Measurements from ENCODE around the gene C1orf53.
"Not testable (repeated sequence)": the region's sequence is repeated elsewhere in the genome, so short reads cannot be mapped to it uniquely, and the experiment has no call there.

C1orf53 gene

GRCh38 chr1:197921235-197922069 lies 19.0 kb downstream of the C1orf53 start:
- DNase-seq (ENCODE audit: low read depth), result no peak

GRCh38 chr1:197922070-197922390 lies 19.6 kb downstream of the C1orf53 start:
- DNase-seq (ENCODE audit: low read depth), result no peak

DNA sequence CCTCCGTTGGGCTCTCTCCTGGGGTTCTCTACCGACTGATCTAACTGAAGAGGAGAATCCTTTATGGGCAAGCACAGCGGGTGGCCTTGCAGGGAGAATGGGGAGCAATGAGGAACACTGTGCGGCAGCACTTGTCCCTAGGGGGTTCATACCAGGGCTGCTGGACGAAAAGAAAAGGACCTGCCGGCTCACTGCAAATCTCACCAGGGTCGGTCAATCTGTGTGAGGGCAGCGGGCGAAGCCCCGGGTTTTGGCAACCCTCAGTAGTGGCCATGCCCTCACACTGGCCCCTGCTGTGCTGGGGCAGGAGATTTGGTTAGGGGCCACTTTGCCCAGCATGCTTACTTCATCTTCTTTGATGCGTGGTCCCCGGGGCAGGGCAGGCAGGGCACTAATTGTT lies 20.6 kb downstream of the C1orf53 start:
- DNase-seq (ENCODE audit: low read depth), result no peak

GRCh38 chr1:197924516-197925123 lies 22.2 kb downstream of the C1orf53 start:
- no peak for DNase-seq (ENCODE audit: low read depth)

DNA sequence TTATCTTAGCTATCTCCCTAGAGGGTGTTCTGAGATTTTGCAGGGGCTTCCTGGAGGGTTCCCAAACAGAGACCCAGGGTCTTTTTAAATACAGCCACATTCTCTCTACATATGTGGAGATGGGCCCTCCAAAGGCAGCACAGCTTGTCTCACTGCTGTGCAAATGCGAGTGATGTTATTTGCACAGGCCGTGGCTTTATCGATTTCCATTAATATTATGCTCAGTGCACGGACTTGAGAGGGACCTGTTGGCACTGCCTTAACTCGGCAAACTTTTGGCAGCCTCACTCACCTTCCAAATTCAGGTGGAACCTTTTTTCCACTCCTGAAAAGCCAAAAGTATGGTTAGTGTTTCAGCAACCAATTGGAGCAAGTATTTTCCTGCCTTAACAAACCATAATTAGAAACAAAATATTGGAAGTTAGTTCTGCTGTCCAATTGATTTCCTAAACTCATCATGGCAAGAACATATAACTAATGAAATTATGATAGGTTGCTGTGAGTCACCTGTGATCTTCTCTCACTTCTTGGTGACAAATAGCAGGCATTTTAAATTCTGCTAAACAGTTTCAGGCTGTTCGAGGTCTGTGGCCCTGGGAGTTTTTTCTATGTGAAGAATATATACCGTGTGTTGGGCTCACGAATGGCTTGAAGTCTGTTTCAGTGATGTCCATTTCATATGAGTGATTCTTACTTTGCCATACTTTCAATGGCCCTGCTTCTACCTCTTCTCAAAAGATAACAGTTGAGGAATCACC lies 25.7 kb downstream of the C1orf53 start:
- no peak for DNase-seq (ENCODE audit: low read depth)

- no peak for DNase-seq (ENCODE audit: low read depth)
Observed at GRCh38 chr1:197928849-197929336, 26.5 kb downstream of the C1orf53 start.

DNA sequence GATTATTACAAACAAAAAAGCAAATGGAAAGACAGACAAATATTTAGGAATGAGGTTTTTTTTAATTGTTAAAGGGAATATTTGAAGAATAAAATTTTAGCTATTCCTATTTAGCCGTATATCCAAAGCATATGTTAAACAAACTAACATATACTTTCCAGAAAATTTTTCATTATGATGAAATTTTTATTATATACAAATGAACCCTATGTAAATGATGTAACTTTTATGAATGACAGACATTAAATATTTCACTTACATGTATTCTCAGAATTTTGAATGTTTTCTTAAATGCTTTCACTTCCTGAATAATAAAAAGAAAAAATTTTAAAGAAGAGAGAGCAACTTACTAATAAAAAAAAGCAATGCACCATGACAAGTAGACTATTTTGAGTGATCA lies 30.6 kb downstream of the C1orf53 start:
- no peak for DNase-seq (ENCODE audit: low read depth)

- no peak for DNase-seq (ENCODE audit: low read depth)
Observed at GRCh38 chr1:197933647-197934046, 31.2 kb downstream of the C1orf53 start.

DNA sequence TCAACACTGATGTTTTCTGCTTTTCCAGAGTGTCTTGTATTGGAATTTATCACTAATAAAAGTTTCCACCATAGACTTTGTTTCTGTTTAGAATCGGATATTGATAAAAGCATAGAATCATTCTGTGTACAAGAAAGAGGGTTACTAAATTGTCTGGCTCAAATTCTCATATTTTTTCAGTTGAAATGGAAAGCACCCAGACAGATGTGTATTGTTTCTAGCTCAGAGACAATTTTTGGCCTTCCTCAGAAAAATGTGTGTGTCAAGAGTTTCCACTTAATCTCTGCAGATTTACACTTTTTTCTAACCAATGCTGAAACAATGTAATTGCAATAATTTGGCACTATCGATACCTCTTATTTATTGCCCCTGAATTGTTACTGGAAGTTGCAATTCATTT lies 35.0 kb downstream of the C1orf53 start:
- no peak for DNase-seq (ENCODE audit: low read depth)

DNA sequence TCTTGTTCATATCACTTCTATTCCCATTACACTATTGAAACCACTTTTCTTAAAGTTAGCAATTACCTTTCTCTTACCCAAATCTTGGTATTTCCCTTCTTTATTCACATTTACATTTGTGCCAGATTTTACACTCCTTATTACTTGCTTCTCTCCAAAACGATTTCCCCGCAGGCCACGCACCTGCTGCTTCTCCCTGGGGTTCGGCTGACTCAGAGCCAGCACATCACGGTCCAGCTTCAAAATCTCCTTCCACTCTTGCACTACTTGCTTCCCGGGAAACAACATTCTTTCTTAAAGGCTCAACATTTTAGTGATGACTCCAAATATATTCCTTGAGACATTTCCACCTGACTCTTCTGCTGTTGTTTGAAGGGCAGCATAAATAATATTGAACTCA lies 35.5 kb downstream of the C1orf53 start:
- no peak for DNase-seq (ENCODE audit: low read depth)

GRCh38 chr1:197939159-197939980 lies 36.9 kb downstream of the C1orf53 start:
- not testable (repeated sequence) for DNase-seq (ENCODE audit: low read depth)

- DNase-seq (ENCODE audit: low read depth), result no peak
Observed at GRCh38 chr1:197942042-197942441, 39.6 kb downstream of the C1orf53 start.

- DNase-seq (ENCODE audit: low read depth), result no peak
Observed at GRCh38 chr1:197944485-197944884, 42.1 kb downstream of the C1orf53 start.

GRCh38 chr1:197948926-197949899 lies 46.8 kb downstream of the C1orf53 start:
- no peak for DNase-seq (ENCODE audit: low read depth)

- DNase-seq (ENCODE audit: low read depth), result no peak
Observed at GRCh38 chr1:197951089-197951488, 48.7 kb downstream of the C1orf53 start.

DNA sequence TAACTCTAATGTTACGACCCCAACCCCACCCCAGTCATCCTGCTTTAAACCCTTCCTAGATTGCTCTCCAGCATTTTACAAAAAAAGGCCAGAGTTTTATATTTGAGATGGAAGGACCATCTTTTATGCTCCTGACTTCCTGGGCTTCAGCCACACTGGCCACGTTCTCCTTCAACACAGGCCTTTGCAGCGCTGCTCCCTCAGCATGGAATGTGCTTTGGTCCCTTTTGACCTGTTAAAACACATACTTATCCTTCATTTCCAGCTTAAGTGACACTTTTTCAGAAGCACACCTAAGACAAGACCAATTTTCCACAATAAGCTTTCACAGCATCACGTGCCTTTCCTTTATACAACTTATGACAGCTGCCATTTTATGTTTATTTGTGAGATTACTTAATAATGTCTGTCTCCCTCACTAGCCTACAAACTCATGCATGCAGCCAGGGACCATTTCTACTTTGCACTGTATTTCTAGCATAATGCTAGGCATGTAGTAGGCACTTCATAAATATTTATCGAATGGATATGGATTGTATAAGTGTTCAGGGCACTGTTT lies 49.3 kb downstream of the C1orf53 start:
- no peak for DNase-seq (ENCODE audit: low read depth)

- DNase-seq (ENCODE audit: low read depth), result not testable (repeated sequence)
Observed at GRCh38 chr1:197953472-197953871, 51.0 kb downstream of the C1orf53 start.

GRCh38 chr1:197954718-197955418 lies 52.4 kb downstream of the C1orf53 start:
- DNase-seq (ENCODE audit: low read depth), result no peak

DNA sequence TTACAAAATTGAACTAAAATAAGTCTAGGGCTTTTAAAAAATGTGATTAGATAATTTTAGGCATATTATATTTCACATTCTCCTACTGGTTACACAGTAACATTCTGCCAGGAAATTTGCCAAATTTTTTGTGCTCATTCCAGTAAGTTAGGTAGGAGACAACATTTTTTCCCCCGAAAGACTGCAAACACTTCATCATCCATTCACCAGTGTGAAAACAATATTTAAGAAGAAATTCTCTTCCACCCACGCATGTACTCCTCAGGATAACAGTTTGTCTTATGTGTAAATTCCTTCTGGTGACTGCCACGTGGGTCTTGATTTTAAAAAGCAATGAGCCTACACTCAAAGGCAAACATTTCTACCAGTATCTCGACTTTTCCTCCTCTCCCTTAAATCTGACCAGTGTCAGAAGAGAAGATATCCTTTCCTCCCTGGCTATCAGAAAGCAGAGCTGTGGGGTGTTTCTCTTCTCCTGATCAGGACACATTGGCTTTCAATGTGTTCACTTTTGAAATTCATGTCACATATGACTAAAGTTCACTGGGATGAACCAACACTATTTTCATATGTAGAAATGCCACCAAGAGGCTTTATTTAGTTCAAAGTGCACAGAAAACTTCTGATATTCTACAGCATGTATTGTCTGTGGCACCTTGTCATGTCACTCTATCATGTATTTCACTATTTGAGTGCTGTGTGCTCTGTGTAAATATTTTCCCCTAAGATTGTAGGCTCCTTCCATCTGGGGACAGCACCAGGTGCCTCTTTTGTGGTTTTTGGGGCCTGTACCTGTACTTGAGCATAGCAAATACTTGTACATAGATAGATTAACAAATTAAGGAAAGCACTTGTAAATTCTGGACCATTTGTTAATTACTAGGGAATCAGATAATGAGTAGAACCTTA lies 53.3 kb downstream of the C1orf53 start:
- no peak for DNase-seq (ENCODE audit: low read depth)

Measured in activated T-cell treated with anti-CD3 and anti-CD28 coated beads for 48 hours (primary cell).